GM20431 (cell line): Measurements from ENCODE around the gene ITSN2.
"Not testable (repeated sequence)": the region's sequence is repeated elsewhere in the genome, so short reads cannot be mapped to it uniquely, and the experiment has no call there.

Source experiments
- in situ Hi-C: fragments of 300-500 bp; cut with MseI, MboI; formaldehyde crosslinking; loops from one replicate; pipeline ENCODE4 v1.15.0; 2020; ENCODE audit warnings: low sequenced_read_pairs; ENCODE audit not compliant: unreplicated experiment

Gene ITSN2

DNA sequence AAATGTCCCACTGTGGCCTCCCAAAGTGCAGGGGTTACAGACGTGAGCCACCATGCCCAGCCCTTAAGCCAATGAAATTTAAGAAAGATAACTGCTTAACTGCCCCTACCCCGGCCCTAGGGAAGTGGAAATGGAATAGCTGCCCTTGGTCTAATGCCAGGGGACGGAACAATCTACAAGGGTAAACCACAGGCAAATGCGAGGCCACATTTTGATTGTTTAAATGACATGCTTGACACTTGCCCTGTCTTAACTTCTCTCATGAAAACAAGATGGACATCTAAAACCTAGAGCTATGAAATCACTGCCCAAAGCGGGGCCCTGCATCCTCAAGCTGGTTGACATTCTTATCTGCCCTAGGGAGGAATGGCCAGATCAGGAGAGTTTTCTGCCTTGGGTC, 5.5 kb upstream of the ITSN2 start:
- in situ Hi-C loops = no loop called here

DNA sequence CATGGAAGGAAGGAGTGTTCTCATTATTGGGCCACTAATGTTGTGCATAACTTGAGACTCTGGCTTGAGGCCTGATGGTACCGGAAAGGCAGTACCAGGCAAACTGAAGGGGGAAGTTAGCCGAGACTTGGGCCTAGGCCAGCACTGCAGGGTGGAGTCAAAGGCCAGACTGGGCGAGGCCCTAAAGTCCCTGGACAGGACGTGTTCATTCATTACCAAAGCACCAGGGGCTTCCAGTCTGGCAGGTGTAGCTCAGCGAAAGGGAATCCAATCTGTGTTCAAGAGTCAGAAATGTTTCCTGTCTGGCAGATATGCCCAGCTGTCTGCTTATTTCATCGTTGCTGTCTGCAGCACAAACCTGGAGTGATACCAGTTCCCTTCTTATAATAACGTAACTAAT, 4.7 kb upstream of the ITSN2 start:
- in situ Hi-C loops = no loop called here

DNA sequence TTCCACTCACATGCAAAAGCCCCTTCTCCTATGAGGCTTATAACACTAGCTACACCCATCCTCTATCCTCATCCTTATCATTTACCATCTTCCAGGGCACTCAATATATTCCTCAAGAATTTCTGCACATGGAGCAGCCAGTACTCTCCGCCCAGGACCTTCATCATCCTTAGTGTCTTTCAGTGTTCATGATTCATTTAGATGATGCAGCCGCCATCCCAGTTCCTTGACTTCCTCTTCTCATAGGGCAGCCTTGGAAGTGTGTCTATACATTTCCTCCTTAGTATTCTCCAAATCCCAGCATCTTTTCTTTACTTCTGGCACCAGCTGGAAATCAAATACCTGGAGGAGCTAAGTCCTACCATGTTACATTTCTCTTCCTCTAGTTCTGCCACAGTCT, 3.0 kb upstream of the ITSN2 start:
- in situ Hi-C loops = no loop called here

DNA sequence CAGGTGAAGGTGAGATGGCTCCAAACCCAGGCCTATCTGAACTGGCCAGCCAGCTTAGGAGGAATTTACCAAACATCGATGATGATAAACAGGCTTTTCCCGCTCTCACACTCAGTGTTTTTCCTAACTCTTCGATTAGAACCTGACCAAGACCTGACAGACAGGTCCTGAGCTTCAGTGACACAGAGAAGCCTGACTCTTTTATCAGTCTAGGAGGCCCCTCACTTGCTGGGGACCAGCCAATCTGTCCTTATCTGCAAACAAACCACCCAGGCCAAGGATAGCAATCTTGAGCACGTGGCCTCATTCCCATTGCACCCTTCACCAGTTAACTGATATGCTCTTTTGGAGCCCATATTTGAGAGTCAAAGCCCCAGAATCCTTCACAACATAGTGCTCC, 1.9 kb upstream of the ITSN2 start:
- in situ Hi-C loops = no loop called here

DNA sequence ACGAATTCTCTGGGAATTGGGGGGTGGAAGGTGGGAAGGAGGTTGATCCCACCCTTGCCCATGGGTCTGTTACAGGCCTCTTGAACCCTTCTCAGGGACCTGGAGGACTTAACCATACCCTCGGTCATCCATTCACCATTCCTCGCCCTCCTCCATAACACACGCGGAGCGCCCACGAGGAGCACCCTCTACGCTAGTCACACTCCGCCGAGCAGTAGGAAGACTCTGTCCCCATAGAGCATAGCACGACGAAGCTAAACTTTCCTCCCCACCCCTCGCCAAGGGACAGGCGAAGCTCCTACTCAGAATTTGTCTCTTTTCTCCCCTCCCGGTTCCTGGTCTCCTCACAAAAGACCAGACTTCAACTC, 611 bp upstream of the ITSN2 start:
- in situ Hi-C loops = no loop called here

DNA sequence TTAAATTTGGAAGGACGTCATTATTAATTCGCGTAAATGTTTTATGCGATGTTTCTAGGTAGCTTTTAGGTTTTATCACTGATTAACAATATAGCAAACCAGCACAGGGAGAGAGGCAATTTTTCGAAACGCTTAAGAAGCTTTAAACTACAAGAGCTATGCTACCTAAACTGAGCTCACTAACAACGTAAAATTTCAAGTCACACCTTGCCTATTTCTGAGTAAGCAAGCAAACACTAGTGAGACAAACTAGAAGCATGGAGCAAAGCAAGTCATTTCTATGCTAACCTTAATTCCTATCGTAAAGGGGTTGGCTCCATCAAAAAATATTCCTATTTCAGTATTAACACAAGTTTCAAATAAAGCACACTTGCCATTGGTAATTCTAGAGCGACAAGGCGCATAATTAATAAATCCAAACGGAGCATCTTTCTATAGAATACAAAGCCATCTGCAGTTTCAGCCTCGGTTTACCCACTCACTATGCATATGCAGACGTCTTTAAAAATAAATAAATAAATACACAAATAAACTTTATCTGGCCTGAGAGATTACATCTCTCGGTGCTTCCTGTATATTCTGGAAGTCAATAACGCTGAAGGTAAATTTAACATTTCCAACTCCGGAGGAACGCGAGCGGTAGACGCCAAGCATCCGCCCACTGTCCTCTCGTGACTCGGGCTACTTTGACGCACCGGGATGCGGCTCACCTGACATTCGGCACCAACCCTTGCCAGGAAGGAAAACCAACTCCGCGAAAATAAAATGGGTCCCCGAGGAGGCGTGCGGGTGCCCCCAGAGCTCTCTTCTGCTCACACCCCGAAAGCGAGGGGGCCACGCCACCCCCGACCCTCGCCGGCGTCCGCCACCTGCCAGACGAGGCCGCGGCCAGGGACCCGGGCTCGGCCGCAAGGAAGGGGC, 947 bp downstream of the ITSN2 start:
- in situ Hi-C loops = no loop called here

DNA sequence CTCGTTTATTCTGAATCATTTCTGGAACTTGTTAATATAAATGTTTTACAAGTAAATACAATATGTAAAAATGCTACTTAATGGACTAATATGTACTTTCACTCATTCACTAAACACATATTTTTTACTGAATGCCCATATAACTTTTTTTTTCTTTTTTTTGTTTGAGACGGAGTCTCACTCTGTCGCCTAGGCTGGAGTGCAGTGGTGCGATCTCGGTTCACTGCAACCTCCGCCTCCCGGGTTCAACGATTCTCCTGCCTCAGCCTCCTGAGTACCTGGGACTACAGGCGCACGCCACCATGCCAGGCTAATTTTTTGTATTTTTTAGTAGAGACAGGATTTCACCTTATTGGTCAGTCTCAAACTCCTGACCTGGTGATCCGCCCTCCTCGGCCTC, 2.6 kb downstream of the ITSN2 start:
- in situ Hi-C loops = not testable (repeated sequence)

DNA sequence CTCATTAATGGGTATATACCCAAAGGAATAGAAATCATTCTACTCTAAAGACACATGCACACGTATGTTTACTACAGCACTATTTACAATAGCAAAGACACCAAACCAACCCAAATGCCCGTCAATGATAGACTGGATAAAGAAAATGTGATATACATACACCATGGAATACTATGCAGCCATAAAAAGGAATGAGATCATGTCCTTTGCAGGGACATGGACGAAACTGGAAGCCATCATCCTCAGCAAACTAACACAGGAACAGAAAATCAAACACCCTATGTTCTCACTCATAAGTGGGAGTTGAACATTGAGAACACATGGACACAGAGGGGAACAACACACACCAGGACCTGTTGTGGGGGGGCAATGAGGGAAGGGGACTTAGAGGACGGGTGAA, 3.2 kb downstream of the ITSN2 start:
- in situ Hi-C loops = not testable (repeated sequence)

DNA sequence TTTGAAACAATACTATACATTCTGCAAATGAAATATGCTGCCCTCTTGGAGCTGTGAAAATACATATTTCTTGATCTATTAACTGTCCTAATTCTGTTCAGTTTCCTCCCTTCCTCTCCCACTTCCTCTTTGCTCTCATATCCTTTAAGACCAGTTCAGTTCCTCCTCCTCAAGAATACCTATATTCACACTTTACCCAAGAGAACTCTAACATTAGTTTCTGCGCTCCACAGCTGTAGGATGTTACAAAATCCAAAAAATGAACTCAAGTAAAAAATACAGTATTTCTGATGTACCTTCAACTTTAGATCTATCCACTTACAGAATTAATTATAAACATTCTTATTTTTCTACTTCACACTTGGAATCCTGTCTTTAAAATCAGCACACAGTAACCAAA, 5.4 kb downstream of the ITSN2 start:
- in situ Hi-C loops = no loop called here

DNA sequence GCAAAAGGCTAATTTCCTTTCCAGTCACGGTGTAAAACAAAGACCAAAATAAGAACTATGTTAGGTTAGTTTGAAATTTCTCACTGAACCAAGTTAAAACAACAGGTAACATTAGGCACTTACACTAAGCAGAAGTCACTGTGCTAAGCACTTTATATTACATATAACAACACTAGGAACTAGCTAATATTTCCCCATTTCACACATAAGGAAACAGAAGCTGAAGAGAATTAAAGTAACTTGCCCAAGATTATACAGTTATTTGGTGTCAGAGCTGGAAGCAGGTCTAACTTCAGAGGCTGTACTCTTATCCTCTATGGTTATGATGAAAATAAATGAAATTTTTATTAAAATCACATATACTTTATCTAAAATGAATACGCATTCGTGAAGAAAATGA, 5.9 kb downstream of the ITSN2 start:
- in situ Hi-C loops = no loop called here

DNA sequence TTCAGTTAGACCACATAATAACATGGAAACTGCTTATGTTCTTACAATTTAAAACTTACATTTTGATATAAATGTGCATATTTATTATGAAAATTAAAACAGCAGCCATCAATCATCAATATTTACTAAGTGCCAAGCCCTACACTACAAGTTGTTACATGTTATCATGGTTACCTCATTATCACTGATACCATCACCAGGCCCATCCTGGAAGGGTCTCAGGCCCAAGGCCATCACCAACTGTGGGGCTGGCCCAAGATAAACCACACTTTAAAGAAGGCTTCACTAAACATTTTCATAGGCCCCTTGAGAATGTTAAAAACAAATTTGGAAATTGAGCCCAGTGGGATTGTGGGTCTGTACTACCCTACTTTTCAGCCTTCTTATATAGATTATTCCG, 6.4 kb downstream of the ITSN2 start:
- in situ Hi-C loops = no loop called here

DNA sequence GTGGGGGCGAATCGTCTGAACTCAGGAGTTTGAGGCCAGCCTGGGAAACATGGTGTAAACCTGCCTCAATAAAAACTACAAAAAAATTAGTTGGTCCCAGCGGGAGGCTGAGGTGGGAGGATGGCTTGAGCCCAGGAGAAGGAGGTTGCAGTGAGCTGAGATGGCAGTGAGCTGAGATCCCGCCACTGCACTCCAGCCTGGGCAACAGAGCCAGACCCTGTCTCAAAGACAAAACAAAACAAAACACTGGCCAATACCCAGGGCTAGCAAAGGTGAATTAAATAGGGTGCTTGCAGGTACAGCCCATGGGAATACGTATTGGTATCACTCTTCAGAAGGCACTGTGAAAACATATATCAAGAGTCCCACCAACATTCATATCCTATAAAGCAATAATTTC, 7.0 kb downstream of the ITSN2 start:
- in situ Hi-C loops = no loop called here

DNA sequence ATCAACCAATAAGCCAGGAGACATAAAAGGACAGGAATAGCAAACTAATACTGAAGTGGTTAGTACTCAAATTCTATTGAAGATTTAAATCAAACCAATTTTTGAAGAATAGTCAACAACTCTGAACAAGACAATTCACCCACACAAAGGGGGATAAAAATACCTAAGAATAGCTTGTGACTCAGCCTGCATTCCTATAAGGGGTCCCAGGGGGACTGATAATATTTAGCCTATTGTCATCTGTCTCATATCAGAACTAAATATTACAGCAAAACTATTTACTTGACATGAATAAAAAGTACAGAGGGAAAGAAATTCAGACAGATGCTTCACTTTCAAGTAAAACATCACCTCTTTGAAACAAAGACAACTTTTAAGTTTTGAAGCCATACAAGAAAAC, 7.7 kb downstream of the ITSN2 start:
- in situ Hi-C loops = no loop called here

DNA sequence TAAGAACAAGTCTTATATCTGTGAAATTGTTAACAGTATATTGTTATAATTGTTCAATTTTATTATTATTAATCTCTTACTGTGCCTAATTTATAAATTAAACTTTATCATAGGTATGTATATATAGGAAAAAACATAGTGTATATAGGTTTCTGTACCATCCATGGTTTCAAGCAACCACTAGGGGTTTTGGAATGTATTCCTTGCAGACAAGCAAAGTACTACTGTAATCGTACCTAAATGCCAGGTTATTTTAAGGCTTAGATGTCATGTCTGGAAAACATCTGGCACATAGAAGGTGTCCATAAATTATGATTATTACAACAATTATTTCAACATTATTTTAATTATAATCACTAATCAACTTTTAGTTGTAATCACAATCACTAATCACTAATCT, 8.4 kb downstream of the ITSN2 start:
- in situ Hi-C loops = no loop called here

DNA sequence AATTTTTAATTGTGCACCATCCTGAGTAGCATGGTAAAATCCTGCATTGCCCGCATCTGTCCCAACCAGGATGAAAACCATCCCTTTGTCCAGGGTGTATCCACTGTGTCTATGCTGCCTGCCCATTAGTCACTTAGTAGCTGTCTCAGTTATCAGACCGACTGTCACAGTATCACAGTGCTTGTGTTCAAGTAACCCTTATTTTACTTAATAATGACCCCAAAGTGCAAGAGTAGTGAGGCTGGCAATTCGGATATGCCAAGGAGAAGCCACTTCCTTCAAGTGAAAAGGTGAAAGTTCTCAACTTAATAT, 8.8 kb downstream of the ITSN2 start:
- in situ Hi-C loops = no loop called here

DNA sequence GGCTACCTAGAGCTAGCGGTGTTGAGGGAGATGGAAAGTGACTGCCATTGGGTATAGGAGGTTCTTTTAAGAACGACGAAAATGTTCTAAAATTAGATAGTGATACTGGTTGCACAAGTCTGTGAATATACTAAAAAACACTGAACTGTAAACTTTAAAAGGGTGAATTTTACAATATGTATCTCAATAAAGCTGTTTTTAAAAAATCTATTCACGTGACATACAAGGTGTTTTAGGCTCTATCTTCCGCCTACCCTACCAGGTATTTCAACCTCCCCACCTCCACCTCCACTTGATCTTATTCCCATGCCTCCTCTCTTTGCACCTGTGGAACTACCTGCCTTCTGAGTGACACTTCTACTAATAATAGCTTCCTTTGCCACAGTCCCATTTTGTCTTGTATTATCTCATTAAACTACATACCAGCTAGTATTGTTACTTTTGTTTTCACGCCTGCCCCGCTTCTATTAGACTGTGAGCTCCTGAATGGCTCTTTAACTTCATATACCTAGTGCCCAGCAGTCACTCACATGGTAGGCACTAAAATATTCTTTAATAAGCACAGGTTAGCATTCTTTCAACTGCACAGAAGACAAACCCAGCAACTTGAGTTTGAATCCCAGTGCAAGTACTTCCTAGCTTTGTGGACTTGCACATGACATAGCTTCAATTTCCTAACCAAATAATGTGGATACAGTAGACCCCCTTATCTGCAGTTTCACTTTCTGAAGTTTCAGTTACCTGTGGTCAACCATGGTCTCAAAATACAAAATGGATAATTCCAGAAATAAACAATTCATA, 9.3 kb downstream of the ITSN2 start:
- in situ Hi-C loops = no loop called here

DNA sequence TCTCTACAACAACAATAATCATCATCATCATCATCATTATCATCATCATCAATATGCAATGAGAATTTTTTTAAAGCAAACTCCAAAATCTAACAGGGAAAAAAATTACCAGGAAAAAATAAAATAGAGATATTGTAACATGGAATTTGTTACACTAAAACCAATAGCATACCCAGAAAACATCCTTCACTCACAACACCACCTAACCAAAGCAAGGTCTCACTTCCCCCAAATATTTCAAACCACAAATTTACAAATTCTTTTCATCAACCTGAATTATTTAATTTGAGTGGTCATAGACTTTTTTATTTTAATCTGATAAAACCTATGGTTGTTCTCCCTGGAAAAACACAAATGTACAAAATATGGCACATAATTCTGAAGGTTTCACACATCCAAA, 11.2 kb downstream of the ITSN2 start:
- in situ Hi-C loops = no loop called here

DNA sequence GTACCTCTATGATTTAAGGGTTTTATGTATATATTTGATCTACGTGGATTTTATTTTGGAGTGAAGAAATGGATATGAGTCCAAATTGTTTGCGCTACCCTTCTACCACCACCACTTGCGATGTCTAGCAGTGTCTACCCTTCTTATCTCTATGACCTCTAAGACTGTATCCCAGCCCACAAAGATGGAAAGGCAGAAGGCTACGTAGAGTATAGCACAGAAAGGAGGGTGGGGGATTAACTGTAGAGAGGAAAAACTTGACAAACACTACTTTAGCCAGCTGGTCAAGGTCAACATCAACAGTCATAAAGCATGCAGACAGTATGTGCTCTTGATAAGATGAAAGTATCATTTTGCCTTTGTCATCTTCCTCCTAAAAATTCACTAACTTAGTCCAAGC, 14.4 kb downstream of the ITSN2 start:
- in situ Hi-C loops = no loop called here

DNA sequence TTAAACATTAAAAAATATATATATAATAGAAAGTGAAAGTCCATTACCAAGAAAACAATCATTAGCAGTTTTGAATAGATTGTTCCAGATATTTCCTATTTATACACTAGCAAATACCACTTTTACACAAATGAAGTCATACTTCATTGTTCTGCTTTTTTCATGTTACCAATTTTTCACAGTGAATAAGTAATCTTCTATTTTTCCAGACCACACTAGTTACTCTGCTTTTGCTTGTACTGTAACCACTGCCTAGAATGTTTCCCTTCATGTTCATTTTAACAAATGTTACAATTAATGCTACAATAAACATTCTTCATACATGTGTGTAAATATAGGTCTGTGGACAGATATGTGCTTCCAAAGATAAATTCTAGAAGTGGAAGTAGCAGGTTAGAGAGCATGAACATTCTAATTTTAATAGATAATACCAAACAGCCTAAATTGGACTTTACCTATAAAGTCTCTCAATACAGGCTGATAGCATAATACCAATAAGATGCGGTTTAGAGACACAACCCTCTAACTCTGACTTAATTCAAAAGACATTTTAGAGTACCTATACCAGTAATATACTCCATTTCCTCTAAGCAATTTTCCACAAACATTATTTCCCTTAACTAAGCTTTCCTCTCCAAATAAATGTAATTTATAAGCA, 17.0 kb downstream of the ITSN2 start:
- in situ Hi-C loops = no loop called here

DNA sequence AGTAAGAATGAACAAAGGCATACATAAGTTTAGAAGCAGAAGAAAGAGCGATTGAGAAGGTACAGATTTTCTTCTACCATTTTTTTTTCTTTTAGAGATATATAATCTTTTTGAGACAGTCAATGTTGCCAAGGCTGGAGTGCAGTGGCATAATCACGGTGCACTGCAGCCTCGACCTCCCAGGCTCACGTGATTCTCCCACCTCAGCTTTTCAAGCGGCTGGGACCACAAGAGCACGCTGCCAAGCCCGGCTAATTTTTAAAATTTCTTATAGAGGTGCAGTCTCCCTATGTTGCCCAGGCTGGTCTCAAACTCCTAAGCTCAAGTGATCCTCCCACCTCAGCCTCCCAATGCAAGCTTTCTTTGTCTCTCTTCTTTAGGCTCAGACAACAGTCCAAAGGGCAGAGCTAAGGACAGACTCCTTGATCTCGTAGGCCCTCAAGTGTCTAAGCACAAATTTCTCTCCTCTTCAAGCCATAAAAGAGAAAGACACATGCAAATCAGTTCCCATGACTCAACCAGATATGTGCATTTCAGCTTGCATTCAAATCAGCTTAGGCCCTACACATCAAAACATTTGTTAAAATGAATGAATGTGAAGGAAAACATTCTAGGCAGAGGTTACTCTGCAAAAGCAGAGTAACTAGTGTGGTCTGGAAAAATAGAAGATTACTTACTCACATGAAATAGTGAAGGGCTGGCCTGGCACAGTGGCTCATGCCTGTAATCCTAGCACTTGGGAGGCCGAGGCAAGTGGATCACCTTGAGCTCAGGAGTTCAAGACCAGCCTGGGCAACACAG, 18.0 kb downstream of the ITSN2 start:
- in situ Hi-C loops = no loop called here
